HepG2 (cell line): ENCODE measurements around the gene KIF19. TPM values are rescaled to one million over a fixed set of nuclear protein-coding genes. Genes with fewer than 3 reads are reported as not detected.

Source experiments
- HDAC1 ChIP-seq: sonication (generic); formaldehyde crosslinking; IDR thresholded peaks from 2 replicates; pipeline ENCODE4 v1.5.1; 2020; ENCODE audit warnings: mild to moderate bottlenecking, missing genetic modification reagents
- HDAC2 ChIP-seq: sonication (generic); formaldehyde crosslinking; IDR thresholded peaks from 2 replicates; pipeline ENCODE4 v1.4.0; 2020; ENCODE audit warnings: missing genetic modification reagents
- MEF2D ChIP-seq: sonication (generic); formaldehyde crosslinking; IDR thresholded peaks from 2 replicates; pipeline ENCODE4 v1.5.1; 2020; ENCODE audit warnings: mild to moderate bottlenecking, missing genetic modification reagents
- SALL2 ChIP-seq: sonication (generic); formaldehyde crosslinking; IDR thresholded peaks from 2 replicates; pipeline ENCODE4 v1.8.1; 2023; ENCODE audit warnings: mild to moderate bottlenecking, missing genetic modification reagents, inconsistent platforms
- ZBTB7B ChIP-seq: sonication (generic); formaldehyde crosslinking; IDR thresholded peaks from 2 replicates; pipeline ENCODE4 v1.4.0; 2020; ENCODE audit warnings: missing genetic modification reagents
- ZNF124 ChIP-seq: sonication (generic); formaldehyde crosslinking; IDR thresholded peaks from 2 replicates; pipeline ENCODE4 v1.4.0; 2020; ENCODE audit warnings: missing genetic modification reagents
- ZNF17 ChIP-seq: sonication (generic); formaldehyde crosslinking; IDR thresholded peaks from 2 replicates; pipeline ENCODE4 v1.5.0; 2020; ENCODE audit warnings: mild to moderate bottlenecking, missing genetic modification reagents
- ZNF343 ChIP-seq: sonication (generic); formaldehyde crosslinking; IDR thresholded peaks from 2 replicates; pipeline ENCODE4 v1.4.0; 2020; ENCODE audit warnings: mild to moderate bottlenecking, missing genetic modification reagents
- ZNF747 ChIP-seq: sonication (generic); formaldehyde crosslinking; IDR thresholded peaks from 2 replicates; pipeline ENCODE4 v1.8.1; 2023; ENCODE audit warnings: missing genetic modification reagents, mild to moderate bottlenecking, borderline replicate concordance
- ZNF792 ChIP-seq: IDR thresholded peaks from 2 replicates; pipeline ENCODE4 v1.6.1; 2016
- polyA plus RNA-seq, 8 experiments: library from polyadenylated mRNA; depleted of rRNA in 3 of 8; stranded (reverse) in 7 of 8; unstranded in 1 of 8; fragments of >200 nt; fragmentation: Illumina TruSeq in 4 of 8; extraction: Trizol in 4 of 8; gene quantifications; 2 replicates each; pipeline versions ENCODE4 v1.2.1 to v1.2.3, GENCODE V29; 2011 to 2016; ENCODE audit warnings: low read depth in 4 of 8, missing spikeins in 1 of 8, mixed read lengths in 1 of 8; ENCODE audit not compliant: insufficient read depth in 1 of 8
- total RNA-seq, 5 experiments: library from RNA; depleted of rRNA; stranded (reverse); fragments of >200 nt; fragmentation: Illumina TruSeq; extraction: Trizol; gene quantifications; 2 replicates each; pipeline ENCODE4 v1.2.3, GENCODE V29; 2016; ENCODE audit warnings: low read depth in 1 of 5
- TF ChIP-seq, protein P1 (sequence below): fragments of 450-650 bp; IDR thresholded peaks from 2 replicates; pipeline ENCODE4 v1.6.1; 2017; ENCODE audit warnings: mild to moderate bottlenecking
- TF ChIP-seq, protein P2 (sequence below): sonication (generic); formaldehyde crosslinking; IDR thresholded peaks from 2 replicates; pipeline ENCODE4 v1.4.0; 2020; ENCODE audit warnings: mild to moderate bottlenecking, missing genetic modification reagents
- TF ChIP-seq, protein P3 (sequence below): sonication (generic); formaldehyde crosslinking; IDR thresholded peaks from 2 replicates; pipeline ENCODE4 v1.9.0; 2021; ENCODE audit warnings: missing genetic modification reagents, mild to moderate bottlenecking, borderline replicate concordance
- TF ChIP-seq, protein P4 (sequence below): sonication (generic); formaldehyde crosslinking; IDR thresholded peaks from 2 replicates; pipeline ENCODE4 v1.5.0; 2020; ENCODE audit warnings: missing genetic modification reagents
- TF ChIP-seq, protein P5 (sequence below): sonication (generic); formaldehyde crosslinking; IDR thresholded peaks from 2 replicates; pipeline ENCODE4 v1.5.1; 2020; ENCODE audit warnings: mild to moderate bottlenecking, missing genetic modification reagents

The KIF19 gene
- total and polyA plus RNA-seq, 2 of the 13 experiments (the other 11 are each of a cell fraction or from before 2014, with no cell fraction given) = not detected

DNA sequence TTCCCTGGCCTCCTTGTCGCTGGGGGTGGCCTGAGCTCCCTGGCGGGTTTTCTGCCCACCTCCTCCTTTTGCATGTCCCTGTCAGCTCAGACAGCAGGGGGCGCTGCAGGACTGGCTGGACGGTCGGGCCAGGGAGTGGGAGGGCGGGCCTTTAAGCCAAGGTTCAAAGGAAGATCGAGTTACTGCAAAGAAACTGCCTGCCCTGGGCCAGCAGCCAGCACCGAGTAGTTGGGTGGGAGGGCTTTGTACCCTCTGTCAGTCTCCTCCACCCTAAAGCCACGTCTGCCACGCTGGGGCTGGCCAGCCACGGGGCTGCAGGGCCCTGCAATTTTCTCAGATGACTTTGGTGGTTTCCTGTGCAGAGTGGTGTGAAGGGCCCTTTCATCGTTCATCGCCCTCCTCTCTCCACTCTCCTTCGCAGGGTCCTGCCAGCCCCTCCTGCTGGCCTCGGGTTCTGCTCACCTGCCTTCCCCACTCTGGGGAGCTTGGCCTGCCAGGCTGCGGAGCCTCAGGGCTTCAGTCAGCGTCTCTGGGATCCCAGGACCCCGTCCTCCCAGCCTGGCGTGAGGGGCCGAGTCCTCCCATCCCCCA lies 53.6 kb downstream of the KIF19 start (continued):
- TF ChIP-seq, protein P1, sequence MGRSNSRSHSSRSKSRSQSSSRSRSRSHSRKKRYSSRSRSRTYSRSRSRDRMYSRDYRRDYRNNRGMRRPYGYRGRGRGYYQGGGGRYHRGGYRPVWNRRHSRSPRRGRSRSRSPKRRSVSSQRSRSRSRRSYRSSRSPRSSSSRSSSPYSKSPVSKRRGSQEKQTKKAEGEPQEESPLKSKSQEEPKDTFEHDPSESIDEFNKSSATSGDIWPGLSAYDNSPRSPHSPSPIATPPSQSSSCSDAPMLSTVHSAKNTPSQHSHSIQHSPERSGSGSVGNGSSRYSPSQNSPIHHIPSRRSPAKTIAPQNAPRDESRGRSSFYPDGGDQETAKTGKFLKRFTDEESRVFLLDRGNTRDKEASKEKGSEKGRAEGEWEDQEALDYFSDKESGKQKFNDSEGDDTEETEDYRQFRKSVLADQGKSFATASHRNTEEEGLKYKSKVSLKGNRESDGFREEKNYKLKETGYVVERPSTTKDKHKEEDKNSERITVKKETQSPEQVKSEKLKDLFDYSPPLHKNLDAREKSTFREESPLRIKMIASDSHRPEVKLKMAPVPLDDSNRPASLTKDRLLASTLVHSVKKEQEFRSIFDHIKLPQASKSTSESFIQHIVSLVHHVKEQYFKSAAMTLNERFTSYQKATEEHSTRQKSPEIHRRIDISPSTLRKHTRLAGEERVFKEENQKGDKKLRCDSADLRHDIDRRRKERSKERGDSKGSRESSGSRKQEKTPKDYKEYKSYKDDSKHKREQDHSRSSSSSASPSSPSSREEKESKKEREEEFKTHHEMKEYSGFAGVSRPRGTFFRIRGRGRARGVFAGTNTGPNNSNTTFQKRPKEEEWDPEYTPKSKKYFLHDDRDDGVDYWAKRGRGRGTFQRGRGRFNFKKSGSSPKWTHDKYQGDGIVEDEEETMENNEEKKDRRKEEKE = no peak
- TF ChIP-seq, protein P2, sequence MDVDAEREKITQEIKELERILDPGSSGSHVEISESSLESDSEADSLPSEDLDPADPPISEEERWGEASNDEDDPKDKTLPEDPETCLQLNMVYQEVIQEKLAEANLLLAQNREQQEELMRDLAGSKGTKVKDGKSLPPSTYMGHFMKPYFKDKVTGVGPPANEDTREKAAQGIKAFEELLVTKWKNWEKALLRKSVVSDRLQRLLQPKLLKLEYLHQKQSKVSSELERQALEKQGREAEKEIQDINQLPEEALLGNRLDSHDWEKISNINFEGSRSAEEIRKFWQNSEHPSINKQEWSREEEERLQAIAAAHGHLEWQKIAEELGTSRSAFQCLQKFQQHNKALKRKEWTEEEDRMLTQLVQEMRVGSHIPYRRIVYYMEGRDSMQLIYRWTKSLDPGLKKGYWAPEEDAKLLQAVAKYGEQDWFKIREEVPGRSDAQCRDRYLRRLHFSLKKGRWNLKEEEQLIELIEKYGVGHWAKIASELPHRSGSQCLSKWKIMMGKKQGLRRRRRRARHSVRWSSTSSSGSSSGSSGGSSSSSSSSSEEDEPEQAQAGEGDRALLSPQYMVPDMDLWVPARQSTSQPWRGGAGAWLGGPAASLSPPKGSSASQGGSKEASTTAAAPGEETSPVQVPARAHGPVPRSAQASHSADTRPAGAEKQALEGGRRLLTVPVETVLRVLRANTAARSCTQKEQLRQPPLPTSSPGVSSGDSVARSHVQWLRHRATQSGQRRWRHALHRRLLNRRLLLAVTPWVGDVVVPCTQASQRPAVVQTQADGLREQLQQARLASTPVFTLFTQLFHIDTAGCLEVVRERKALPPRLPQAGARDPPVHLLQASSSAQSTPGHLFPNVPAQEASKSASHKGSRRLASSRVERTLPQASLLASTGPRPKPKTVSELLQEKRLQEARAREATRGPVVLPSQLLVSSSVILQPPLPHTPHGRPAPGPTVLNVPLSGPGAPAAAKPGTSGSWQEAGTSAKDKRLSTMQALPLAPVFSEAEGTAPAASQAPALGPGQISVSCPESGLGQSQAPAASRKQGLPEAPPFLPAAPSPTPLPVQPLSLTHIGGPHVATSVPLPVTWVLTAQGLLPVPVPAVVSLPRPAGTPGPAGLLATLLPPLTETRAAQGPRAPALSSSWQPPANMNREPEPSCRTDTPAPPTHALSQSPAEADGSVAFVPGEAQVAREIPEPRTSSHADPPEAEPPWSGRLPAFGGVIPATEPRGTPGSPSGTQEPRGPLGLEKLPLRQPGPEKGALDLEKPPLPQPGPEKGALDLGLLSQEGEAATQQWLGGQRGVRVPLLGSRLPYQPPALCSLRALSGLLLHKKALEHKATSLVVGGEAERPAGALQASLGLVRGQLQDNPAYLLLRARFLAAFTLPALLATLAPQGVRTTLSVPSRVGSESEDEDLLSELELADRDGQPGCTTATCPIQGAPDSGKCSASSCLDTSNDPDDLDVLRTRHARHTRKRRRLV (CRISPR knock-in tag) = no peak
- no peak for TF ChIP-seq ZNF792 (CRISPR knock-in tag)
- peak; percentile 35; the same call in 1 of the 2 replicates for TF ChIP-seq HDAC2 (CRISPR knock-in tag)
- peak; percentile 53; the same call in 1 of the 2 replicates for TF ChIP-seq MEF2D (CRISPR knock-in tag)
- TF ChIP-seq SALL2 (CRISPR knock-in tag) = peak; percentile 70; the same call in 1 of the 2 replicates
- no peak for TF ChIP-seq ZNF17 (CRISPR knock-in tag)
- peak; percentile 70 for TF ChIP-seq ZBTB7B (CRISPR knock-in tag)
- TF ChIP-seq, protein P3, sequence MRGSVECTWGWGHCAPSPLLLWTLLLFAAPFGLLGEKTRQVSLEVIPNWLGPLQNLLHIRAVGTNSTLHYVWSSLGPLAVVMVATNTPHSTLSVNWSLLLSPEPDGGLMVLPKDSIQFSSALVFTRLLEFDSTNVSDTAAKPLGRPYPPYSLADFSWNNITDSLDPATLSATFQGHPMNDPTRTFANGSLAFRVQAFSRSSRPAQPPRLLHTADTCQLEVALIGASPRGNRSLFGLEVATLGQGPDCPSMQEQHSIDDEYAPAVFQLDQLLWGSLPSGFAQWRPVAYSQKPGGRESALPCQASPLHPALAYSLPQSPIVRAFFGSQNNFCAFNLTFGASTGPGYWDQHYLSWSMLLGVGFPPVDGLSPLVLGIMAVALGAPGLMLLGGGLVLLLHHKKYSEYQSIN (CRISPR knock-in tag) = no peak
- TF ChIP-seq HDAC1 (CRISPR knock-in tag) = peak; percentile 41
- no peak for TF ChIP-seq ZNF124 (CRISPR knock-in tag)
- TF ChIP-seq, protein P4, sequence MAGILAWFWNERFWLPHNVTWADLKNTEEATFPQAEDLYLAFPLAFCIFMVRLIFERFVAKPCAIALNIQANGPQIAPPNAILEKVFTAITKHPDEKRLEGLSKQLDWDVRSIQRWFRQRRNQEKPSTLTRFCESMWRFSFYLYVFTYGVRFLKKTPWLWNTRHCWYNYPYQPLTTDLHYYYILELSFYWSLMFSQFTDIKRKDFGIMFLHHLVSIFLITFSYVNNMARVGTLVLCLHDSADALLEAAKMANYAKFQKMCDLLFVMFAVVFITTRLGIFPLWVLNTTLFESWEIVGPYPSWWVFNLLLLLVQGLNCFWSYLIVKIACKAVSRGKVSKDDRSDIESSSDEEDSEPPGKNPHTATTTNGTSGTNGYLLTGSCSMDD (CRISPR knock-in tag) = no peak
- TF ChIP-seq ZNF747 = no peak
- 0 out of 2 replicates have a peak, but pooled peaks have one; percentile 29 for TF ChIP-seq ZNF343 (CRISPR knock-in tag)
- TF ChIP-seq, protein P5, sequence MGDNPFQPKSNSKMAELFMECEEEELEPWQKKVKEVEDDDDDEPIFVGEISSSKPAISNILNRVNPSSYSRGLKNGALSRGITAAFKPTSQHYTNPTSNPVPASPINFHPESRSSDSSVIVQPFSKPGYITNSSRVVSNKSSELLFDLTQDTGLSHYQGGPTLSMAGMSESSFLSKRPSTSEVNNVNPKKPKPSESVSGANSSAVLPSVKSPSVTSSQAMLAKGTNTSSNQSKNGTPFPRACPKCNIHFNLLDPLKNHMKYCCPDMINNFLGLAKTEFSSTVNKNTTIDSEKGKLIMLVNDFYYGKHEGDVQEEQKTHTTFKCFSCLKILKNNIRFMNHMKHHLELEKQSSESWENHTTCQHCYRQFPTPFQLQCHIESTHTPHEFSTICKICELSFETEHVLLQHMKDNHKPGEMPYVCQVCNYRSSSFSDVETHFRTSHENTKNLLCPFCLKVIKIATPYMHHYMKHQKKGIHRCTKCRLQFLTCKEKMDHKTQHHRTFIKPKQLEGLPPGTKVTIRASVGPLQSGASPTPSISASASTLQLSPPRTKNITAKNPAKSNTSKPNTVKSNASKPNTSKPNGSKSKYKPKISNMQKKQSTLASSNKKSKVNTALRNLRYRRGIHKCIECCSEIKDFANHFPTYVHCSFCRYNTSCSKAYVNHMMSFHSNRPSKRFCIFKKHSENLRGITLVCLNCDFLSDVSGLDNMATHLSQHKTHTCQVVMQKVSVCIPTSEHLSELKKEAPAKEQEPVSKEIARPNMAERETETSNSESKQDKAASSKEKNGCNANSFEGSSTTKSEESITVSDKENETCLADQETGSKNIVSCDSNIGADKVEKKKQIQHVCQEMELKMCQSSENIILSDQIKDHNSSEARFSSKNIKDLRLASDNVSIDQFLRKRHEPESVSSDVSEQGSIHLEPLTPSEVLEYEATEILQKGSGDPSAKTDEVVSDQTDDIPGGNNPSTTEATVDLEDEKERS (CRISPR knock-in tag) = no peak
